NCI-H2227 treated with DMSO at 0.1 percent for 48 hours (cell line): ENCODE results near the gene S100A6.

ENCODE experiments used
- DNase-seq: peaks from one replicate; lab custom pipeline; 2025; lab: John Stamatoyannopoulos, UW

The S100A6 gene

GRCh38 chr1:153503766-153504165, 32.0 kb downstream of the S100A6 start:
- DNase-seq: no peak

GRCh38 chr1:153498746-153499145, 37.0 kb downstream of the S100A6 start:
- DNase-seq: no peak

GRCh38 chr1:153495536-153495935, 40.3 kb downstream of the S100A6 start:
- no peak for DNase-seq

GRCh38 chr1:153494976-153495535, 40.7 kb downstream of the S100A6 start:
- peak; percentile 67 for DNase-seq

GRCh38 chr1:153493343-153493960, 42.3 kb downstream of the S100A6 start:
- DNase-seq: no peak

GRCh38 chr1:153490272-153491051, 45.3 kb downstream of the S100A6 start:
- DNase-seq: no peak

GRCh38 chr1:153488731-153489130, 47.1 kb downstream of the S100A6 start:
- DNase-seq: no peak

GRCh38 chr1:153487707-153488106, 48.1 kb downstream of the S100A6 start:
- DNase-seq: no peak

- no peak for DNase-seq
These were observed 49.9 kb downstream of the S100A6 start for GRCh38 chr1:153485863-153486262.
